ENCODE results near the gene SLC1A5. TPM values are rescaled to one million over a fixed set of nuclear protein-coding genes. Genes with fewer than 3 reads are reported as not detected.
"Not testable (repeated sequence)": the region's sequence is repeated elsewhere in the genome, so short reads cannot be mapped to it uniquely, and the experiment has no call there.

The SLC1A5 gene
- total RNA-seq, 1 experiment from 2014 or later, result 135 TPM

DNA sequence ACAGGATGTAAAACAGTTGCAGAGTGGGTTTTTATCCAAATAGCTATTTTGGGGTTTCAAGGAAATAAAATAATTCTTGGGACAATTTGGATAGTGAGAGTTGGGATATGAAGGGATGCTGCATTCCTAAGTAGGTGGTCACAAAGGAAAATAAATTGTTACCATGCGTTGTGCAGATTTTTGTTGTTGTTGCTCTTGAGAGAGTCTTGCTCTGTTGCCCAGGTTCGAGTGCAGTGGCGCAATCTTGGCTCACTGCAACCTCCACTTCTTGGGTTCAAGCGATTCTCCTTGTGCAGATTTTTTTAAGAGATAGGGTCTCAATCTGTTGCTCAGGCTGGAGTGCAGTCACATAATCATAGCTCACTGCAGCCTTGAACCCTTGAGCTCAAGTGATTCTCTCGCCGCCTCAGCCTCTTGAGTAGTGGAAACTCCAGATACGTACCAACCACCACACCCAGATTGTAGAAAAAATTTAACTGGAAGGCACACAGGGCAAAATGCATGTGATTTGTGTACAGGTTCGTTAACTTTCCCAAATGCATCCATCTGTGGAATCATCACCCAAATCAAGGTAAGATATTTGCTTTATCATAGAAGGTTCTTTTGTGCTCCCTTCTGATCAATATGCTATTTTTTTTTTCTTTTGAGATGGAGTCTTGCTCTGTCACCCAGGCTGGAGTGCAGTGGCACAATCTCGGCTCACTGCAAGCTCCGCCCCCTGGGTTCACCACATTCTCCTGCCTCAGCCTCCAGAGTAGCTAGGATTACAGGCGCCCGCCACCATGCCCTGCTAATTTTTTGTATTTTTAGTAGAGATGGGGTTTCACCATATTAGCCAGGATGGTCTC, 16.0 kb downstream of the SLC1A5 start:
- Histone ChIP-seq H3K4me3 (no peak overlapping the region), H3K36me3 (peaks cover 30% of the 10 kb centered on the region), H3K27me3 (replicated peaks) (no peaks in the 10 kb centered on the region), H3K9me3 (replicated peaks) (no peaks in the 10 kb centered on the region), H3K27ac (no peak overlapping the region), H3K4me1 (replicated peaks) (peaks cover 3% of the 10 kb centered on the region; the same call in 1 of the 2 replicates)
- DNase-seq (ENCODE audit: low read depth in 1 of 2, low spot score in 2 of 2), result no peak

DNA sequence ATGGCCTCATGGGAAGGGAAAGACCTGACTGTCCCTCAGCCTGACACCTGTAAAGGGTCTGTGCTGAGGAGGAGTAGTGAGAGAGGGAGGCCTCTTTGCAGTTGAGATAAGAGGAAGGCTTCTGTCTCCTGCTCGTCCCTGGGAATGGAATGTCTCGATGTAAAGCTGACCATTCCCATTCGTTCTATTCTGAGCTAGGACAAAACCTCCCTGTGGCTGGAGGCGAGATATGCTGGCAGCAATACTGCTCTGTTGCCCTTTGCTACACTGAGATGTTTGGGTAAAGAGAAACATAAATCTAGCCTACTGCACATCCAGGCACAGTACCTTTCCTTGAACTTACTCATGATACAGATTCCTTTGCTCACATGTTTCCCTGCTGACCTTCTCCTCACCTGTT, 19.6 kb downstream of the SLC1A5 start:
- H3K4me3 ChIP-seq; H3K27me3 ChIP-seq (replicated peaks); H3K27ac ChIP-seq; H3K9me3 ChIP-seq (replicated peaks); H3K36me3 ChIP-seq; DNase-seq (ENCODE audit: low read depth in 1 of 2, low spot score in 2 of 2); H3K4me1 ChIP-seq (replicated peaks): not testable (repeated sequence)

DNA sequence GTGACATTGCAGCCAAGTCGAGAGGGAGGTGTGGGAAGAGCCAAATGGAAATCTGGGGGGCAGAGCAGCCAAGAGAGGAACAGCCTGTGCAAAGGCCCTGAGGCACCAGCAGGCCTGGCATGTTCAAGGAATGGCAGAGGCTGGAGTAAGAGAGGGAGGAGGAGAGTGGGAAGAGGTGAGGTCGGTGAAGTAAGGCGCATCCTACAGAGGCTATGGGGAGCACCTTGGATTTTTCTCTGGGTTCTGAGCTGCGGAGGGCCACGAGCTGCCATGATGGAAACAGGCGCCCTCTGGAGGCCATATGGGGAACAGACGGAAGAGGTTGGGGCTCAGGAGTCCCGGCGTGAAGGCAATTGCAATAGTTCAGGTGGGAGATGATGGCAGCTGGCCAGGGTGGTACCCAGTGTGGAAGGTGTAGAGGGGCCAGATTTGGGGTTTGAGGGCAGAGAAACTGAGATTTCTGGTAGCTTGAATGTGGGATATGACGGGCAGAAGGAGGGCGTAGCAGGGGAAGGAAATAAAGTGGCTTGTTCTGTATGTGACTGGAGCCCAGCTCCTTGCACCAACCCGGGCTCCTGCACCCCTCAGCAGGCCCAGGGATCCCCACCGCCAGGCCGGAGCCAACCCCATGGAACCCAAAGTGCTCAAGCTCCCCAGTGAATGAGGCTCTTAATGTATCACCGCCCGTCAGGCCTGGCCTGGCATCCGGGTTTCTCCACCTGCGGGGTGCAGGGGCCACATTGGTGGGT, 21.7 kb downstream of the SLC1A5 start:
- H3K27me3 ChIP-seq (replicated peaks), result no peaks in the 10 kb centered on the region
- H3K36me3 ChIP-seq, result no peaks in the 10 kb centered on the region
- DNase-seq (ENCODE audit: low read depth in 1 of 2, low spot score in 2 of 2), result peak in 1 of 2 experiments; percentile 42
- H3K9me3 ChIP-seq (replicated peaks), result no peaks in the 10 kb centered on the region
- no peak overlapping the region for H3K4me3 ChIP-seq
- H3K27ac ChIP-seq, result no peak overlapping the region
- 0 out of 2 replicates have a peak, but pooled peaks cover 3% of the 10 kb centered on the region for H3K4me1 ChIP-seq (replicated peaks)

GRCh38 chr19:46764817-46765291, 23.5 kb downstream of the SLC1A5 start:
- no peak for DNase-seq (ENCODE audit: low read depth in 1 of 2, low spot score in 2 of 2)
- H3K9me3 ChIP-seq (replicated peaks), result no peaks in the 10 kb centered on the region
- no peak overlapping the region for H3K4me3 ChIP-seq
- no peaks in the 10 kb centered on the region for H3K27me3 ChIP-seq (replicated peaks)
- H3K27ac ChIP-seq, result no peak overlapping the region
- 0 out of 2 replicates have a peak, but pooled peaks cover 4% of the 10 kb centered on the region for H3K4me1 ChIP-seq (replicated peaks)
- no peaks in the 10 kb centered on the region for H3K36me3 ChIP-seq

DNA sequence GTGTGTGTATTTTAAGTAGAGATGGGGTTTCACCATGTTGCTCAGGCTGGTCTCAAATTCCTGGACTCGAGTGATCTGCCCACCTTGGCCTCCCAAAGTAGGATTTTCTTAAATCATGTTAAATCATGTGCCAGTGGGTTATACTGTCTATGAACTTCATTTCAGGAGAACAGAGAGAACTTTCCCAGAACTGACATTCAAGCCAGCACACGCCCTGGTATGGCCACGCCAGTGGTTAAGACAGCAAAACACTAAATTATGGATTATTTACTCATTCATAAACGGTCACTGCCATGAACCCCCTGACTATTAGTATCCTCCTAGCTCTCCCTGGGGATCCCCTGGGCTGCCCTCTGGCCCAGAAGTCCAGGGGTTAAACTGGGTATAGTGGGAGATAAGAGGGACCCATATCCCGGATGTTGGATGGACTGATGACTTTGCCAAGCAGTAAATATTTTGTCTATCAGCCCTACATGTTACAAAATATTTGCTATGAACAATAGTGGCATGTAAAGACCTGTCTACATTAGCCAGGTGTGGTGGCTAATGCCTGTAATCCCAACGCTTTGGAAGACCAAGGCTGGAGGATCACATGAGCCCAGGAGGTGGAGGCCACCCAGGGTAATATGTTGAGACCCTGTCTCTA, 26.0 kb downstream of the SLC1A5 start:
- Histone ChIP-seq H3K4me1 (replicated peaks) (peaks cover 6% of the 10 kb centered on the region; the same call in 1 of the 2 replicates), H3K27me3 (replicated peaks) (no peaks in the 10 kb centered on the region), H3K9me3 (replicated peaks) (no peaks in the 10 kb centered on the region), H3K27ac (no peak overlapping the region), H3K36me3 (peaks cover 10% of the 10 kb centered on the region), H3K4me3 (no peak overlapping the region)
- no peak for DNase-seq (ENCODE audit: low read depth in 1 of 2, low spot score in 2 of 2)

- no peaks in the 10 kb centered on the region for H3K27me3 ChIP-seq (replicated peaks)
- DNase-seq (ENCODE audit: low read depth in 1 of 2, low spot score in 2 of 2), result no peak
- no peak overlapping the region for H3K4me3 ChIP-seq
- H3K27ac ChIP-seq, result no peak overlapping the region
- peaks cover 10% of the 10 kb centered on the region; the same call in 1 of the 2 replicates for H3K4me1 ChIP-seq (replicated peaks)
- H3K9me3 ChIP-seq (replicated peaks), result no peaks in the 10 kb centered on the region
- peaks cover 20% of the 10 kb centered on the region for H3K36me3 ChIP-seq
These were observed 27.0 kb downstream of the SLC1A5 start for GRCh38 chr19:46761418-46761831.

DNA sequence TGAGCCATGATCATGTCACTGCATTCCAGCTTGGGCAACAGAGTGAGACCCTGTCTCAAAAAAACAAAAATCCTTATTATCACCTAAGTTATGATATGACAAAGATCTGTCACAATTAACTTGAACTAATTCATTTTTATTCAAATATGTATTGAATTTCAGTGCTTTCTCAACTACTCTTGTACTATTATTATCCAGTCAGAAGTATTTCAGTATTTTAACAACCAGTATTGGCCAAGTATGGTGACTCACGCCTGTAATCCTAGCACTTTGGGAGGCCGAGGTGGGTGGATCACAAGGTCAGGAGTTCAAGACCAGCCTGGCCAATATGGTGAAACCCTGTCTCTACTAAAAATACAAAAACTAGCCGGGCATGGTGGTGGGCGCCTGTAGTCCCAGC, 27.5 kb downstream of the SLC1A5 start:
- not testable (repeated sequence) for H3K9me3 ChIP-seq (replicated peaks); H3K4me3 ChIP-seq; H3K27ac ChIP-seq; H3K4me1 ChIP-seq (replicated peaks); H3K27me3 ChIP-seq (replicated peaks); DNase-seq (ENCODE audit: low read depth in 1 of 2, low spot score in 2 of 2)
- H3K36me3 ChIP-seq, result peaks cover 23% of the 10 kb centered on the region

- DNase-seq (ENCODE audit: low read depth in 1 of 2, low spot score in 2 of 2), result no peak
- Histone ChIP-seq H3K4me3 (no peak overlapping the region), H3K9me3 (replicated peaks) (no peaks in the 10 kb centered on the region), H3K4me1 (replicated peaks) (peaks cover 10% of the 10 kb centered on the region; the same call in 1 of the 2 replicates), H3K27me3 (replicated peaks) (no peaks in the 10 kb centered on the region), H3K27ac (no peak overlapping the region), H3K36me3 (peaks cover 23% of the 10 kb centered on the region)
These were observed 28.0 kb downstream of the SLC1A5 start for GRCh38 chr19:46760363-46760762.

DNA sequence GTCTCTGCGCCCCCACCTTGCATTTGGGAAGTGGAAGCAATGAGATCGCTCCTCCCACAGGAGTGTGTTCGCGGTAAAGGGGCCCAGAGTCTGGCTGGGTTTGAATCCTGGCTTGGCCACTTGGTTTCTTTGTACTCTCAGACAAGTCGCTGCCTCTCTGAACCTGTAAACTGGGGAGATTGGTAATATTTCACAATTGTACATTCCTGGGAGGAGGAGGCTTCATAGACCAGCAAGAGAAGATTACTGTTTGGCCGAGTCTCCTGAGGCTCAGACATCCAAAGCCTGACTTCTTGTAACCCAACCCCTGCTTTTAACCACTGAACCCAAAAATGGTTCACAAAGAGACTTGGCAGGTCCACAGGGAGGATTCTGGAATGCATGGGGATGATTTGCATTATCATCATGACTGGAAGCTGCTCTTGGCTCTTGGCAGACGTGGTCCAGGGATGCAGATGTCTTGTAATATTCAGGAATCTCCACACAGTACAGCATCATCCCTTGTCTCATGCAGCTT, 28.5 kb downstream of the SLC1A5 start:
- Histone ChIP-seq H3K4me1 (replicated peaks) (peaks cover 10% of the 10 kb centered on the region; the same call in 1 of the 2 replicates), H3K36me3 (peaks cover 23% of the 10 kb centered on the region), H3K27me3 (replicated peaks) (no peaks in the 10 kb centered on the region), H3K27ac (no peak overlapping the region), H3K4me3 (no peak overlapping the region), H3K9me3 (replicated peaks) (no peaks in the 10 kb centered on the region)
- DNase-seq (ENCODE audit: low read depth in 1 of 2, low spot score in 2 of 2), result no peak

DNA sequence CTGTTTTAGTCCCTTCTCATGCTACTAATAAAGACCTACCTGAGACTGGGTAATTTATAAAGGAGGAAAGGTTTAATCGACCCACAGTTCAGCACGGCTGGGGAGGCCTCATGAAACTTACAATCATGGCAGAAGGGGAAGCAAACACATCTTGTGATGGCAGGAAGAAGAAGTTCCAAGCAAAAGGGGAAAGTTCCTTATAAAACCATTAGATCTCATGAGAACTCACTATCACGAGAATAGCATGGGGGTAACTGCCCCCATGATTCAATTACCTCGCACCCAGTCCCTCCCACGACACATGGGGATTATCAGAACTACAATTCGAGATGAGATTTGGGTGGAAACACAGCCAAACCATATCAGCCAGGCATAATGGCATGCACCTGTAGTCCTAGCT, 29.2 kb downstream of the SLC1A5 start:
- no peak overlapping the region for H3K27ac ChIP-seq

DNA sequence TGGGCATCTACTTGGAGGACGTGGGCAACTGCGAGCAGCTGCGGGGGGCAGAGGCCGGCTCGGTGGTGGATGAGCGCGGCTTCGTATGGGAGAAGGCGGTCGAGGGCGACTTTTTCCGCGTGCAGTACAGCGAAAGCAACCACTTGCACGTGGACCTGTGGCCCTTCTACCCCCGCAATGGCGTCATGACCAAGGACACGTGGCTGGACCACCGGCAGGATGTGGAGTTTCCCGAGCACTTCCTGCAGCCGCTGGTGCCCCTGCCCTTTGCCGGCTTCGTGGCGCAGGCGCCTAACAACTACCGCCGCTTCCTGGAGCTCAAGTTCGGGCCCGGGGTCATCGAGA, 31.9 kb downstream of the SLC1A5 start:
- Histone ChIP-seq H3K27me3 (replicated peaks) (no peaks in the 10 kb centered on the region), H3K27ac (no peak overlapping the region), H3K4me1 (replicated peaks) (peaks cover 10% of the 10 kb centered on the region; the same call in 1 of the 2 replicates), H3K4me3 (no peak overlapping the region), H3K36me3 (peaks cover 38% of the 10 kb centered on the region), H3K9me3 (replicated peaks) (no peaks in the 10 kb centered on the region)
- DNase-seq (ENCODE audit: low read depth in 1 of 2, low spot score in 2 of 2), result no peak

More for the DNA sequence above, 29.2 kb downstream of the SLC1A5 start:
- H3K27me3 ChIP-seq (replicated peaks), result no peaks in the 10 kb centered on the region
- no peaks in the 10 kb centered on the region for H3K9me3 ChIP-seq (replicated peaks)
- no peak overlapping the region for H3K4me3 ChIP-seq
- DNase-seq (ENCODE audit: low read depth in 1 of 2, low spot score in 2 of 2), result no peak
- H3K36me3 ChIP-seq, result peaks cover 23% of the 10 kb centered on the region
- peaks cover 10% of the 10 kb centered on the region; the same call in 1 of the 2 replicates for H3K4me1 ChIP-seq (replicated peaks)

DNA sequence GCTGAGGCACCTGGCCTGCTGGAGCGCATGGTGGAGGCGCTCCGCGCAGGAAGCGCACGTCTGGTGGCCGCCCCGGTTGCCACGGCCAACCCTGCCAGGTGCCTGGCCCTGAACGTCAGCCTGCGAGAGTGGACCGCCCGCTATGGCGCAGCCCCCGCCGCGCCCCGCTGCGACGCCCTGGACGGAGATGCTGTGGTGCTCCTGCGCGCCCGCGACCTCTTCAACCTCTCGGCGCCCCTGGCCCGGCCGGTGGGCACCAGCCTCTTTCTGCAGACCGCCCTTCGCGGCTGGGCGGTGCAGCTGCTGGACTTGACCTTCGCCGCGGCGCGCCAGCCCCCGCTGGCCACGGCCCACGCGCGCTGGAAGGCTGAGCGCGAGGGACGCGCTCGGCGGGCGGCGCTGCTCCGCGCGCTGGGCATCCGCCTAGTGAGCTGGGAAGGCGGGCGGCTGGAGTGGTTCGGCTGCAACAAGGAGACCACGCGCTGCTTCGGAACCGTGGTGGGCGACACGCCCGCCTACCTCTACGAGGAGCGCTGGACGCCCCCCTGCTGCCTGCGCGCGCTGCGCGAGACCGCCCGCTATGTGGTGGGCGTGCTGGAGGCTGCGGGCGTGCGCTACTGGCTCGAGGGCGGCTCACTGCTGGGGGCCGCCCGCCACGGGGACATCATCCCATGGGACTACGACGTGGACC, 32.4 kb downstream of the SLC1A5 start:
- Histone ChIP-seq H3K4me1 (replicated peaks) (peaks cover 8% of the 10 kb centered on the region; the same call in 1 of the 2 replicates), H3K4me3 (no peak overlapping the region), H3K9me3 (replicated peaks) (no peaks in the 10 kb centered on the region), H3K27ac (no peak overlapping the region), H3K36me3 (peaks cover 40% of the 10 kb centered on the region), H3K27me3 (replicated peaks) (no peaks in the 10 kb centered on the region)
- DNase-seq (ENCODE audit: low read depth in 1 of 2, low spot score in 2 of 2), result no peak

All from SJSA1 (cell line).